Activated CD8-positive, alpha-beta memory T cell treated with anti-CD3 and anti-CD28 coated beads for 48 hours (primary cell): ENCODE results near the gene TOX2.

Experiments used
- DNase-seq, 3 experiments: peaks; one replicate each; pipeline ENCODE4 v3.0.0-alpha.2; 2020; ENCODE audit warnings: low read depth in 2 of 3, low spot score in 2 of 3

The TOX2 gene

DNA sequence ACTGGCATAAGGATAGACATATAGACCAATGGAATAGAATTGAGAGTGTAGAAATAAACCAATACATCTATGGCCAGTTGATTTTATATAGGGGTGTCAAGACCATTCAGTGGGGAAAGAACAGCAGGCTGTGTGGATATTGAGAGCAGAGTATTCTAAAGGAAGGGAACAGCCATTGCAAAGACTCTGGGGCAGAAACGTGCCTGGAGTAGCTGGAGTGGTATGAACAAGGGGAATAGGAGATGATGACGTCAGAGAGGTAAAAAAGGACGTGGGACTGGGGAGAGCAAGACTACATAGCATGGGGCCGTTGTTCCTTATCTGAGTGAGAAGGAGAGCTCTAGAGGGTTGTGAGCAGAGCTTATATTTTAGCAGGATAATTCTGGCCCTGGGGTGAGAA is 85.2 kb downstream of the TOX2 start:
- DNase-seq = no peak

DNA sequence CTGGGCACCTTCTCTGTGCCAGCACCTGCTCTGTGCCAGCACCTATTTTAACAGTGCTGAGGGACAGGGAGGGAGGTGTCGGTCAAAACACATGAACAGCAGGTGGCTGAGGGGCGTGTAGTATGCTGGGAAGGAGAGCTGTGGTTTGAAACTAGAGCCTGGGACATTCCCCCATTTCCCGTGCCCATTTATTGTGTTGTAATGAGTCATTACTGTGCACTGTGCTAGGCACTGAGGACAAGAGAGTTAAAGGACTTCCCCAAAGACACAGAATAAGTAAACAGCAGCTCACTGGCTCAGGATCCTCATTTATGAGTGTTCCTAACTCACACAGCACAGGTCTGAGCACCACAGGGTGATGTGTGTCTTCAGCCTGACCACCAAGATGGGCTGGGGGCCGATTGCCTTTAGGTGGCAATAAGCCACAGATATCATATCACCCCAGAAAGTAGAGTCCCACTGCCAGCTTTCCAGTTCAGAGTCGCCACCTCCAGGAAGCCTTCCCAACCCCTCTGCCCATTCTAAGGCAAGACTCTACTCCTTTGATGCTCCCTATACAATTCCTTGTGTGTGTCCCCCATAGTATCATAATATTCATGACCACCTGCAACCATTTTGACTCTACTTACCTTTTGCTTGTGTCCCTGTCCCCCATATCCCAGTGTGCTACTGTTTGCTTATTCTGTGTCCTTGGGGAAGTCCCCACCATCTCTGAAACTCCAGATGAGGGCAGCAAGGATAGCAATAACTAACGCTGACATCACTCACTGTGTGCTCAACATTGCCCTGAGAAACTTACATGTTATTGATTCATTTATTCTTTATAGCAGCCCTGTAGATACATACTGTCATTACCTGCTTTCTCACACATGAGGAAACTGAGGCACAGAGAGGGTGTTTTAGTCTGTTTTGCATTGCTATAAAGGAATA is 87.3 kb downstream of the TOX2 start:
- no peak for DNase-seq

DNA sequence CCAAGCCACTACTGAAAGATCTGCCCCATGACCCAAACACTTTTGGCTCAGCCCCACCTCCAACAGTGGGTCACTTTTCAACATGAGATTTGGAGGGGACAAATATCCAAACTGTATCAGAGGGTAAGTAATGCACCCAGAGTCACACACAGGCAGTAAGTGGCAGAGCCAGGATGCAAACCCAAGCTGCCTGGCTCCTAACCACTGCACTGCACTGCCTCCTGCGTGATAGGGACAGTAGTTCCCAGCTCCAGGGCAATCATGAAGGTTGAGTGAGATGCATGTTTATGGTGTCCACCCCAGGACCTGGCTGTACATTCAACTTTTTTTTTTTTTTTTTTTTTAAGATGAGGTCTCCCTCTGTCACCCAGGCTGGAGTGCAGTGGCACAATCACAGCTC is 88.2 kb downstream of the TOX2 start:
- DNase-seq = no peak

DNA sequence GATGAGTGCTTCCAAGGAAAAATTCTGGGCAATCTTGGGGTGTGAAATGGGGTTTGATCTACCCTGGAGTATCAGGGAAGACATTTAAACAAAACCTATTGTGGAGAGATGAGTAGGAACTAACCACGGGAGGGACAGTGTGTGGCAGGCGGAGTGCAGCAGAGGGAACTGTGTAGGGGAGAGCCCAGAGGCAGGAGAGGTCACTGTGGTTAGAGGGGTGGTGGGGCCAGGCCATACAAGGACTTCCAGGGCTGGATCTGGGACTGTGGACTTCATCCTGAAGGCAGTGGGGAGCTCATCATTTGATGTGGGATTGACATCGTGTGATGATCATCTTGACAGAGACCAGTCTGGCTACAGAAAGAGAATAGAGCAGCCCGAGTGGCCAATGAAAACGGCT is 89.0 kb downstream of the TOX2 start:
- DNase-seq = no peak

DNA sequence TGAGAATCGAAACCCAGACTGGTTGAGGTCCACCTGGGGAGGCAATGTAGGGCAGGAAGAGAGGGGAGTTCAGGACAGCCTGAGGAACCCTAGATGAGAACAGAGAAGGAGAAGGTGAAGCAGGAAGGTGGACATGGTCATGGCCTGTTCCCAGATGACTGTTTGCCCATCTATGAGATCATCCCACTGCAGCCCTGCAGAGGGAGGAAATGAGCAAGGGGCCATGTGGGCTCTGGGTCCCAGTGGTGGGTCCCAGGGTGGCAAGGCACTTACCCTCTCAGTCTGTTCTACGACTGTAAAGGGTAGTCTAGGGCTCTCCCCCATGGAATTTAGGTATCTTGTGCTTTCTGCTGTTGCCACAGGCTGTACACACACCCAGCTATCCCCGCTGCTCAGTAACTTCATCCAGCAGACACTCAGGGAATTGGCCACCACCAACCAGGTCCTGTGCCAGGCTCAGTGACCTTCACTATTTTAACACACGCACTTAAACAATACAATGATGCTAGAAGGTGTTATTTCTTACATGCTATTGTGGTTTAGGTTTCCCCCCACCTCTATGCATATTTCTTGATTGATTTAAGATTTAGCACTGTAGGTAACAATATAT is 89.8 kb downstream of the TOX2 start:
- no peak for DNase-seq

DNA sequence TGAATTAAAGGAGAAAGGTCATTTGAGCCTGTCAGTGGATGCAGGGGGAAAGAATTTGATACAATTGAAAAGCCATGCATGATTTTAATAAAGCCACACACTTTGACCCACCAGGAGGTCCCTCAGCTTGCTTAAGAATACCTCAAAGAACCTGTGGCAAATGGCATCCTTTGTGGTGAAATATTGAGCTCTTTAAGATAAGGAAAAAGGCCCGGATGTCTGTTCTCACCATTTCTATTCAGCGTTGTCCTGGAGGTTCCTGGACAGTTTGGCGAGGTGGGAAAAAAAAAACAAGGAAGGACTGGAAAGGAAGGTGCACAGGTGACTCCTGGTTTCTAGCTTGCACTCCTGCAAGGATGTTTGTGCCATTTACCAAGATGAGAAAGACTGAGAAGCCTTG is 91.0 kb downstream of the TOX2 start:
- DNase-seq = no peak

DNA sequence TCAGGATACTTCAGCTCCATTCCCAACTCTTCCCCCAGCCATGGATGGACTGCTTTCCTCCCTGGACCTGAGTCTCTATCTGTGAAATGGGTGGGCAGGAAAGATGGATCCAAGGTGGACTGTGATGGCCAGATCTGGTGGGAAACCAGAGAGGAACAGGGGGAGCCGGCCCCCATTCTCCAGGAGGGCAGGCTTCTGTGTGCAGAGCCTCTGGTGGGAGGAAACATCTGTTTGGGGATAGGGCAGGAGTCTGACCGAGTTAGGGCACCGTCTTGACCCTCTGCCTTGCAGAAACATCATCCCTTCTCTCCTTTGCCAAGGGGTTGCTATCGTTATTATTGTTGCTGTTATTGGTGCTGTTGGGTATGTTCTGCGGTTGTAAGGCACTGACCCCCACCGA is 91.5 kb downstream of the TOX2 start:
- DNase-seq = no peak

DNA sequence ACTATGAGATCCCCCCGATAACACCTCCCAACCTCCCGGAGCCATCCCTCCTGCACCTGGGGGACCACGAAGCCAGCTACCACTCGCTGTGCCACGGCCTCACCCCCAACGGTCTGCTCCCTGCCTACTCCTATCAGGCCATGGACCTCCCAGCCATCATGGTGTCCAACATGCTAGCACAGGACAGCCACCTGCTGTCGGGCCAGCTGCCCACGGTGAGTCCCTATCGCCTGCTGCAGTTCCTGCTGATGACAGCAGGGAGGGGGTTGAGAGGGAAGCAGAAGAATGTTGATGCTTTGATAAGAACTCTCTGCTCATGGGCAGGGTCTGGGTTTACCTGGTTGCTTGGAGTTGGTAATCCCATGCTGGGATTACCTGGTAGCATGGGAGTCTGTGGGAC is 91.9 kb downstream of the TOX2 start:
- DNase-seq = no peak

DNA sequence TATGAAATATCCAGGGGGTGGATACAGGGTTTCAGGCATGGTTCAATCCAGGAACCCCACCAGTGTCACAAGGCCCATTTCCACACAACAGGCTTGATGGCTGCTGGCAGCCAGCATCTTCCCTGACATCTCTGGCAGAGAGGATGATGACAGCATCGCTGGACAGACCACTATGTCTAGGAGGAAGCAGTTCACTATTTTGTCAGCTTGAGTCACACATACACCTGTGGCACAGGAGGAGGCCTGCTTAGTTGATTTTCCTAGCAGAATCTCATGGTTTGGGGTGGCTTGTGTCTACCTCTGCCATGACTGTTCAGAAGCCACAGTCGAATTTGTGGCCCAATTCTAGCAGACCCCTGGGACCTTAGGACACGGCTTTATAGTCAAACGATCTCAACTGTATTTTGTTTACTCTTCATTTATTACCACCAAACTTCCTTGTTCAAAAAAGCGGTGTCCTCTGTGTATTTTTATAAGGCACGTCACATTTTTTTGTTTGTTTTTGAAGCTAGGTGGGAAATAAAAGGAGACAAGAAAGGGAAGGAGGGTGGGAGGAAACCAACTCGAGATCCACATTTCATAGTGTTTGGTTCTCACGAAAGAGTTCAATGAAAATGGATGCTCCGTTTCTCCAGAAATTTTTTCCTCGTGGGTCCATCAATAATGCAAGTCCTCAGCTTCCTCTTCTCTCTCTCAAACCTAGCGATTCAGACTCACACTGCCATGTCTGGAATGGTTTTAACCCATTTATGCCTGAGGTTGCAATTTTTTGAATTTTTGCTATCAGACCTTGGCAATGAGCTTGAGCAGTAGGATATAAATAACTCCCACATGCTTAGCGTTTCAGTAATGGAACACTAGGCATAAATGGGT is 94.4 kb downstream of the TOX2 start:
- DNase-seq = no peak

DNA sequence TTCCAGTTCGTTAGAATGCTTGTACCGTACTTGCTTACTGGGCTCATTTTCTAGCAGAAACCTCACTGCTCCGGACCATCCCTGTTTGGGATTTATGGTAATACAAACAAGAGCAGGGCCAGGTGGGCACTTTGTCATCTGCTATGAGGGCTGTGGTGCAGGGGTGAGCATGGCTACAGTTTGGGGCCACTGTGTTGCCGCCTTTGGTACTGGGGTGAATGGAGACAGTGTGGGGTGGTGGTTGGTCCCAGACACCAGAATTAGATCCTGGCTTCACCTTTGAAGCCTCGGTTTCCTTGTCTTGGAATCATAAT is 95.0 kb downstream of the TOX2 start:
- no peak for DNase-seq

DNA sequence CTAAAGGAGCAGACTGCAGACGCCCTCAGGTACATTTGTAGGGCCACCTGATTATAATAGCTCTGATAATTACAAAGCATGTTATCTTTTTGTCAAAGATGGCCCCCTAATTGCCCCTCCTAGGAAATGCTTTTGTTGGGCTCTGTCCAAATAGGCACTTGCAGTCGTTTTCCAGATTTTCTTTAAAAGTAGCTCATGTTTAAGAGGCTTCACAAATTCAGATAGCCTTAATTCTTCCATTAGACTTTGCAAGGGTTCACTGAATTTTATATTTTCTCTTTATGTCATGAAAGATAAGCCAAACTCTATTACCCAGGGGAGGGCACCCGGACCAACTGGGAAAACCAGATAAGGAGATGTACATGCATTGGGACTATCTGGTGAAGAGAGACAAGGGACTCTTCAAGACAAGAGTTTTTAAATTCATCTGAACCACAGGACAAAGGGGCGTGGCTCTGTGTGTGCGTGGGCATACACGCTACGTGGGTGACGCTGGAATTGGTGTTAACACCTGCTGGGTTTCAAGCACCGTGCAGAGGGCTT is 95.6 kb downstream of the TOX2 start:
- DNase-seq = no peak

DNA sequence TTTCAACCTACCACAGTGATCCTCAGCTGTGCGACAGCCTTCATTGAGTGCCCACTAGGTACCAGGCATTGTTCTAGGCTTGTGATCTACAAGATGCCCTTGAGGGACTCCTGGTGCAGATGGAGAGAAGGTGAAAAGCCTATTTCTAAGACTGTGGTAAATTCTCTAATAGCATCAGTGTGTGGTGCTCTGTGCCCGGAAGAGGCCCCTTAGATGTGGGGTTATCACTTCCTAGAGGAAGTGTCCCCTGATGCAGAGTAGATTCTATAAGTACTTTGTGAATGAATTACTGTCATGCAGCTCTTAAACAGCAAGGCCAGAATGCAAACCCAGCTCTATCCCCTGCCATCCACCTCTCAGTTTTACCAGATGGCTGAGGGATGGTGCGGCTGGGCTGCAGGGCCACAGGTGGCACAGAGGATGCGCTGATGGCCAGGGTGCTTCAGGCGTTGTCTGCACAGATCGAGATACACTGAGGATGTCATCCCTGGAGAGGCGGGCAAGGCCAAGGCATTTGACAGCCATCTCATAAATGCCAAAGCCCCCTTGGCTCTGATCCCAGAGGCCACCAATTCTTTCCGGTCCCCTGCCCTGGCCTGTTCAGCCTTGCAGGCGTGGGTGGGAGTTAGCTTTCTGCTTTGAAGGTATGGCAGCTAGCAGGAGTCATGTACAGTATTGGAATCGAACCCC is 96.7 kb downstream of the TOX2 start:
- DNase-seq = no peak

DNA sequence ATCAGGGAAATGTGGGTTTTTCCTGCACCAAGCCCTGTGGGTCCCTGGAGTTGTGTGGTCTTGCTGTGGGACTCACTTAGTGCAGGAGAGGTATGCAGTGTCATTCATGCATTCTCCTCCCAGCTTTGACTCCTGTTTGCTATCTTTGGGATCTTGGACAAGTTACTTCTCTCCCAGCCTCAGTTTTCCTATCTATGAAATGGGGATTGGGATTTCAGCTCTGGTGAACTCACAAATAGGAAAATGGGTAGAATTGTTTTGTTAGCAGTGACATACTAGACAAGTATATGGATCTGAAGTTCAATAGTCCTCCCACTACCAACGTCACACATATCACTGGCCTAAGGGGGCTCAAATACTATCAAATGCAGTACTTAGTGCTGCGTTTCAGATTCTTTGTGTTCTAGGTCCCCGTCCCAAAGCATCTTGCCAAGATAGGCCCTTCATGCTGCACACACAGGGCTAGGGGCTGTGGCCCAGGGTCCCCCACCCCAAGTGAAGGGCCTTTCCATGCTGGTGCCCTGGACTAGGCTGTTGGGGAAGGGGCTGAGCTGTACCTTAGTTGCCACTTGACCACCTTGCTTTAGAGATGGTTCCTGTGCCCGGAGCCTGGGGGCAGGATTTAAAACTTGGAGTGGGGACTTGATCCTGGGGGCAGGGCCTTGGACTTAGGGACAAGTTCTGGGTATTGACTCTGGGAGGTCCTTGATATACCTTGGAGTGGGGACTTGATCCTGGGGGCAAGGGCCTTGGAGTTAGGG is 98.0 kb downstream of the TOX2 start:
- no peak for DNase-seq

DNA sequence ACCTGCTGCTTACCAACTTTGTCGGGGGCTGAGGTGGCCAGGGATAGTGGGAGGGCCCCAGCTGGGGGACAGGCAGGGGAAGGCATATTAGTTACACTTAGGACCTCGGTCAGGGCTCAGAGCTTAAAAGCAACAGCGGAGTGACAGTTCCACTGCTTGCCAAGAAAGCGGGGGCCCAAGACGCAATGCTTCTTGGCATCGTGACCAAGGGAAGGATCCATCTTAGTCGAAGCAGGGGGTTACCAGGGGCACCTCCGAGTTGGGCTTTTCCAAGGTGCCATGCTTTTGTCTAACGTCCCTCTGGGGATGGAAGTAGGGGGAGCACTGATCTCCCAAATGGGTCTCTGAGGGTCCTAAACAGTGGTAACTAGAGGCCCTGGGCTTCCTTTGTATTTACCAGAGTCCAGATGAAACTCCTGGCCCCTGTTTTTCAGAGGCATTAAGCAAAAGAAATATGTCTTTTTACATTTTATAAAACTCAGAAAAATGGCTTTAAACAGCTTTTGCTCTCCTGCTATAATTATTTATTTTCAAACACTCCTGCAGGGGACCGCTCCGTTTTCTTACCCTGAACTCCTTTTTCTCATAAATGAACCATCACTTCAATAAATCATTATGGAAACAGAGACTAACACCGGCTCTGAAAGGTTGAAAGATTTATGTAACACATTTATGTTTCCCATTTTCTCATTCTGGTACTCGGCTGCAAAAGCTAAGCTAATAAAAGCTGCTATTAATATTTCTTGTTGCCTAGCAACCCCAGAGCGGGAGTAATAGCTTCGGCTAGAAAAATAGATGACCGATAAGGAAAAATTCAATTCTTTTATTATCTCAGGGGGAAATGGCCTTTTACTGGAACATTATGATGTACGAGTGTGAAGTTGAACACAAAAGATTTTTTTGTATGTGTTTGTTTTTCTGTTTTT is 100.4 kb downstream of the TOX2 start:
- no peak for DNase-seq

DNA sequence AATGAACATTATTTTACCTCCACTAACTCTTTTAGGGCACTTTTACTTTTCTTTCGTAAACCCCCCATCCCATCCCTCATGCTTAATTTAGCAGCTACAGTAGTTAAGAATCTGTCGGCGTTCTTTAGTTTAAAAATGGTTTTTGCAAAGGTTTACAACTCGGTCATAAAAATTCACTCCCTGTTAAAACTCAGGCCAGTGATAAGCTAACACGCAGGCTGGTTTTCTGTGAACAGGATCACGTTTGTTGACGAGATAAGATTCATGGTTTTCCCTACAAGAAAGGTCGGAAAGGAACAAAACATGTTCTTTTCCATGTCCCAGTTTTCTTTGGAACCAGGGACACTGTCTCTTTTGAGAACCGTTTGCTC is 101.1 kb downstream of the TOX2 start:
- no peak for DNase-seq

DNA sequence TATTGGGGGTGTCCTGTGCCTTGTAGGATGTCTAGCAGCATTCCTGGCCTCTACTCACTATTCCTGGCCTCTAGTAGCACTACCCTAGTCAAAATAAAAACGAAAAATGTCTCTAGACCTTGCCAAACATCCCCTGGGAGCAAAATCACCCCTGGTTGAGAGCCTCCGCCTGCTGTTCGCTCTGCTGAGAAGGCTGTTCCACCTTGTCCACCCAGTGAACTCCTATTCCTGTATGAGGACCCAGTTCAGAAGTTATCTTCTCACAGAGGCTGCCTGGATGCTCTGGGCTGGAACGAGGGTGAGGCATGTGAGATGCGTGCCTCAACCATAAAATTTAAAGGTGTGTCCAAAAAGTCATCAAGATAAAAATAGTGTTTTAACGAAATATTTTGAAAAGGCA is 101.9 kb downstream of the TOX2 start:
- no peak for DNase-seq

DNA sequence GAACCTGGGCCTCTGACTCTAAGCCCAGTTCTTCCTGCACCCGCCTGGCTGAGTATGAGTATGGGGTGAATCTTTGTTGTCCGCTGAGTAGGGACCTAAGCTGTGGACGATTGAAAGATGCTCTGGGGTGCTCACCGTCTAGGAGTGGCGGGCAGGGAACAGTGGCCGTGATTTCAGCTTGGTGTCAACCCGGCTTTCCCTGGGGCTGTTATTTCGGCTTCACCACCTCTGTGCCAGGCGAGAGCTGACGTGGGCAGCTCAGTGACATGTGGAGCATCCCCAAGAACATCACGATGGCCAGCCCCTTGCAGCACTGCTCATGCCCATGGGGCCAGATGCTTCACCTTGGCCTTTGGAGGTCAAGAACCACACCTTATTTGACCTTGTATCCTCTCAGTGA is 102.6 kb downstream of the TOX2 start:
- no peak for DNase-seq

DNA sequence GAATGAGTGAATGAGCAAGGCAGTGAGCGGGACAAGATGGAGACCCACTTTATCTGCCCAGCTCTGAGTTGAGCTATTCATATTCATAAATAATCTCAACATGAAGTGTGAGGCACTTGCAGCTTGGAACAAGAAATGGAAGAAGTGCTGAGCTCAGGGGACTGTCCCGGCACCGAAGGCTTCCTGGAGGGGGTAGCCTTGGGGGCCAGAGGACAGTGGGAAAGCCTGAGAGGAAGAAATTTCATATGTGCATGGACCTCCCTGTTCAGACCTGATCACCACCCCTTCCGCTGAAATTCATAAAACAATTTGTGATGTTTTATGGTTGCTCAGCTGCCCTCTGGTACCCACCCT is 103.2 kb downstream of the TOX2 start:
- no peak for DNase-seq

DNA sequence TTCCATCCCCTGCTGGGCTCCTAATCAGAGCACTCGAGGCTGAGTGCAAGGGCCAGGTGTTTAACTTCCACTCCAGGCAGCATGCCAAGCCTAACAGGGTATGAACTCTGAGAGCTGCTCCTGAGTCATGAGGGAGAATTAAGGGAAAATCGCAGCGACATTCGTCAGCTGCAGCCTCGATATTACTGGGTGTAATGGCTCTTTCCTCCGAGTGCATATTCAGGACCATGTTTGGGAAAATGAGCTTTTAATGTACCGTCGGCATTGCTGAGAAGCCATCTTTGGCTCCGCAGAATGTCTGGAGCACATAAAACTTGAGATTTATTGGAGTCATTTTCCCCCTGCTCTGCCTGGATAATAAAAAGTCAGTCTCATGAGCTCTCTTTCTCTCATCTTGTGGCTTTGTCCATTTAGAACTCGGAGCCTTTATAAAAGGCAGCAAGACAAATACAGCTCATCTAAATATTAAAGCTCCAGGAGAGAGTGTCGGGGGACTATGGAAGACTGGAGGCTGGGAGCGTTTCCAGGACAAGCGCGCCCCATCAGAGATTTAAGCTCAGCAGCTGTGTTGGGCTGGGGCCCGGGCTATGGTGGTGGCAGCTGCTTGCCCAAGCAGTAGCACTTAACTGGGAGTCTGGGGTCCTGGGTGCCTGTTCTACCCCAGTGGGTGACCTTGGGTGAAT is 103.7 kb downstream of the TOX2 start:
- DNase-seq = no peak
